Endothelial cell of umbilical vein (primary cell): ENCODE data around the gene TMEM222.

Source experiments
- EZH2 ChIP-seq: IDR thresholded peaks from 2 replicates; pipeline ENCODE4 v1.6.1; 2012; ENCODE audit warnings: borderline replicate concordance, low read depth, mild to moderate bottlenecking, moderate library complexity, low read length, inconsistent platforms; ENCODE audit not compliant: severe bottlenecking
- POLR2A ChIP-seq: IDR thresholded peaks from 2 replicates; pipeline ENCODE4 v1.6.1; 2012; ENCODE audit warnings: low read depth, mild to moderate bottlenecking, control low read depth, low read length
- POLR2AphosphoS5 ChIP-seq: IDR thresholded peaks from 2 replicates; pipeline ENCODE4 v1.6.1; 2012; ENCODE audit warnings: low read depth, mild to moderate bottlenecking, control low read depth, low read length, moderate library complexity; ENCODE audit not compliant: insufficient read depth
- TF ChIP-seq, protein P1 (sequence below): IDR thresholded peaks from 2 replicates; pipeline ENCODE4 v1.6.1; 2011; ENCODE audit not compliant: insufficient read depth, insufficient read length
- TF ChIP-seq, protein P2 (sequence below), 2 donors: IDR thresholded peaks; 1 replicate in 1 of 2; 2 replicates in 1 of 2; pipeline ENCODE4 v1.5.1; 2011; ENCODE audit warnings: low read length in 2 of 2, mild to moderate bottlenecking in 2 of 2, moderate library complexity in 2 of 2, control low read depth in 1 of 2, inconsistent platforms in 1 of 2, low read depth in 1 of 2; ENCODE audit not compliant: insufficient read depth in 1 of 2; ENCODE audit errors: extremely low read depth in 1 of 2

DNA sequence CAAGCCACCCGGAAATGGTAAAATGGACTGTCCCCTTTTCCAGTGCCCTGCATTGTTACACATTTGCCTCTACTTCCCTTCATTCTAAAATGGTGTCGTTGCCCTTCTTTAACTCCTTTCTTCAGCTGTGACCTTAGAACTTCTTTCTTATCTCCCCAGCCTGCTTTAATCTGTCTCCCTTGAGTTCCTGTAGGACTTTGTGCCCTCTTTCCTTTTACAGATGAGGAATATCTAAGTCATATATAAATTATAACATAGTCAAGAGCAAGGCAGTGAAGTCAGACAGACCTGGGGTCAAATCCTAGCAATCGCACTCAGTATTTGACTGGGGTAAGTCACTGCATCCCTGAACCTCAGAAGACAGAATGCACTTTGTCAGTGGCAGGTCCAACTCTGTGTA lies 31.4 kb upstream of the TMEM222 start:
- TF ChIP-seq, protein P1, sequence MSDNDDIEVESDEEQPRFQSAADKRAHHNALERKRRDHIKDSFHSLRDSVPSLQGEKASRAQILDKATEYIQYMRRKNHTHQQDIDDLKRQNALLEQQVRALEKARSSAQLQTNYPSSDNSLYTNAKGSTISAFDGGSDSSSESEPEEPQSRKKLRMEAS, result no peak
- TF ChIP-seq, protein P2, sequence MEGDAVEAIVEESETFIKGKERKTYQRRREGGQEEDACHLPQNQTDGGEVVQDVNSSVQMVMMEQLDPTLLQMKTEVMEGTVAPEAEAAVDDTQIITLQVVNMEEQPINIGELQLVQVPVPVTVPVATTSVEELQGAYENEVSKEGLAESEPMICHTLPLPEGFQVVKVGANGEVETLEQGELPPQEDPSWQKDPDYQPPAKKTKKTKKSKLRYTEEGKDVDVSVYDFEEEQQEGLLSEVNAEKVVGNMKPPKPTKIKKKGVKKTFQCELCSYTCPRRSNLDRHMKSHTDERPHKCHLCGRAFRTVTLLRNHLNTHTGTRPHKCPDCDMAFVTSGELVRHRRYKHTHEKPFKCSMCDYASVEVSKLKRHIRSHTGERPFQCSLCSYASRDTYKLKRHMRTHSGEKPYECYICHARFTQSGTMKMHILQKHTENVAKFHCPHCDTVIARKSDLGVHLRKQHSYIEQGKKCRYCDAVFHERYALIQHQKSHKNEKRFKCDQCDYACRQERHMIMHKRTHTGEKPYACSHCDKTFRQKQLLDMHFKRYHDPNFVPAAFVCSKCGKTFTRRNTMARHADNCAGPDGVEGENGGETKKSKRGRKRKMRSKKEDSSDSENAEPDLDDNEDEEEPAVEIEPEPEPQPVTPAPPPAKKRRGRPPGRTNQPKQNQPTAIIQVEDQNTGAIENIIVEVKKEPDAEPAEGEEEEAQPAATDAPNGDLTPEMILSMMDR (IDR thresholded peaks at IDR 0.05; ENCODE audit: extremely low read depth in 1 of 2, insufficient read depth in 1 of 2, low read depth in 1 of 2, low read length in 2 of 2), result no peak
- TF ChIP-seq POLR2A, result no peak
- no peak for TF ChIP-seq POLR2AphosphoS5
- no peak for TF ChIP-seq EZH2
